HepG2 (cell line): ENCODE data around the gene CDK6. TPM values are rescaled to one million over a fixed set of nuclear protein-coding genes. Genes with fewer than 3 reads are reported as not detected.
A peak's percentile ranks its signal among the peaks of the same experiment; 100 is the strongest.

Experiments
- ATAC-seq: fragments of 200-7000 bp; cut with Tn5 transposase; 3 replicates; pipeline ENCODE4 v1.9.1; 2020; ENCODE audit warnings: mild to moderate bottlenecking, moderate library complexity
- BruUV-seq: library from RNA; stranded (reverse); fragments of 400-500 nt; replicated peaks from 2 replicates; lab custom pipeline; 2021; lab: Mats Ljungman, UMichigan
- CTCF ChIA-PET: fragments of 300-600 bp; formaldehyde crosslinking; extraction: SDS; loops from one replicate; lab custom pipeline; 2021; ENCODE audit warnings: low total read pairs, inconsistent platforms, low intra/inter-chr PET ratio; lab: Yijun Ruan, JAX
- POLR2A ChIA-PET: fragments of 350-600 bp; sonication (Branson Sonifier 250); formaldehyde crosslinking; loops from one replicate; lab custom pipeline; 2020; ENCODE audit warnings: antibody characterized with exemption, inconsistent platforms; lab: Yijun Ruan, JAX
- DNase-seq: peaks from one replicate; pipeline ENCODE4 v3.0.0-alpha.2; 2015; ENCODE audit warnings: low spot score
- FAIRE-seq: peaks from 3 replicates; lab custom pipeline; 2011; peaks lifted over from hg19 to GRCh38; lab: Jason Lieb, UNC
- H2AFZ ChIP-seq: one replicate; pipeline ENCODE4 v1.6.1; 2011; ENCODE audit warnings: low read length, inconsistent platforms
- H3K27ac ChIP-seq: fragments of 300-600 bp; 3 replicates; pipeline ENCODE4 v1.8.0; 2011; ENCODE audit warnings: mixed run types, mild to moderate bottlenecking, mixed read lengths, low read length, inconsistent platforms; ENCODE audit not compliant: insufficient read depth; ENCODE audit errors: extremely low read length
- H3K27me3 ChIP-seq, 2 experiments: fragments of 200-600 bp in 1 of 2; 2 replicates in 1 of 2; 3 replicates in 1 of 2; pipeline versions ENCODE4 v1.6.0 to v1.8.0; 2011; ENCODE audit warnings: low read length in 2 of 2, mild to moderate bottlenecking in 2 of 2, moderate library complexity in 2 of 2, inconsistent platforms in 1 of 2; ENCODE audit not compliant: insufficient read depth in 2 of 2, control insufficient read depth in 1 of 2
- H3K36me3 ChIP-seq, 2 experiments: fragments of 200-600 bp in 1 of 2; replicated peaks in 1 of 2; 2 replicates in 1 of 2; 3 replicates in 1 of 2; pipeline versions ENCODE4 v1.5.1 to v1.8.0; 2011; ENCODE audit warnings: low read length in 2 of 2, inconsistent platforms in 1 of 2; ENCODE audit not compliant: insufficient read depth in 2 of 2, control insufficient read depth in 1 of 2
- H3K4me1 ChIP-seq: 2 replicates; pipeline ENCODE4 v1.5.1; 2012; ENCODE audit warnings: low read length, inconsistent platforms; ENCODE audit not compliant: insufficient read depth
- H3K4me2 ChIP-seq: 2 replicates; pipeline ENCODE4 v1.6.0; 2011; ENCODE audit warnings: low read depth, low read length, inconsistent platforms
- H3K4me3 ChIP-seq, 3 experiments: fragments of 200-600 bp in 1 of 3; sonication (generic), shearing (Covaris generic) in 1 of 3; replicated peaks in 1 of 3; 2 replicates each; pipeline ENCODE4 v1.5.1; 2011 to 2016; ENCODE audit warnings: low read length in 3 of 3, inconsistent platforms in 2 of 3, low read depth in 2 of 3, mild to moderate bottlenecking in 2 of 3, control low read depth in 1 of 3, mixed read lengths in 1 of 3; ENCODE audit not compliant: insufficient read depth in 1 of 3
- H3K79me2 ChIP-seq: one replicate; pipeline ENCODE4 v1.6.1; 2011; ENCODE audit warnings: low read length, inconsistent platforms; ENCODE audit not compliant: insufficient read depth
- H3K9ac ChIP-seq: 2 replicates; pipeline ENCODE4 v1.6.0; 2011; ENCODE audit warnings: mild to moderate bottlenecking, low read depth, low read length, inconsistent platforms; ENCODE audit not compliant: insufficient read depth
- H3K9me3 ChIP-seq: 2 replicates; pipeline ENCODE4 v1.5.1; 2012; ENCODE audit warnings: mild to moderate bottlenecking, low read length
- H4K20me1 ChIP-seq: 2 replicates; pipeline ENCODE4 v1.6.0; 2011; ENCODE audit warnings: inconsistent platforms, mild to moderate bottlenecking, low read length, moderate library complexity; ENCODE audit not compliant: insufficient read depth
- DNMT3B ChIP-seq: conservative IDR thresholded peaks from 2 replicates; pipeline ENCODE4 v1.6.1; 2016; ENCODE audit warnings: missing biosample characterization, control low read depth
- IRF1 ChIP-seq: sonication (generic); formaldehyde crosslinking; IDR thresholded peaks from 2 replicates; pipeline ENCODE4 v1.4.0; 2020; ENCODE audit warnings: low read depth, mild to moderate bottlenecking, missing genetic modification reagents
- MAFF ChIP-seq: IDR thresholded peaks from 2 replicates; pipeline ENCODE4 v1.6.1; 2011; ENCODE audit warnings: low read depth, low read length, improper control_type of control experiment
- MAFK ChIP-seq, 2 experiments: IDR thresholded peaks in 1 of 2; conservative IDR thresholded peaks in 1 of 2; 2 replicates each; pipeline ENCODE4 v1.6.1; 2011; ENCODE audit warnings: improper control_type of control experiment in 2 of 2, low read length in 2 of 2
- NKX3-1 ChIP-seq: sonication (generic); formaldehyde crosslinking; IDR thresholded peaks from 2 replicates; pipeline ENCODE4 v1.5.0; 2020; ENCODE audit warnings: missing genetic modification reagents
- NR0B2 ChIP-seq: sonication (generic); formaldehyde crosslinking; IDR thresholded peaks from 2 replicates; pipeline ENCODE4 v1.4.0; 2020; ENCODE audit warnings: mild to moderate bottlenecking, missing genetic modification reagents
- ZNF10 ChIP-seq: sonication (generic); formaldehyde crosslinking; IDR thresholded peaks from 2 replicates; pipeline ENCODE4 v1.4.0; 2020; ENCODE audit warnings: mild to moderate bottlenecking, low read depth, missing genetic modification reagents, borderline replicate concordance
- ZNF333 ChIP-seq: sonication (generic); formaldehyde crosslinking; IDR thresholded peaks from 2 replicates; pipeline ENCODE4 v1.4.0; 2020; ENCODE audit warnings: mild to moderate bottlenecking, missing genetic modification reagents, borderline replicate concordance
- WGBS: methylation state at CpG from one replicate; pipeline ENCODE4 v1.1.6; 2017; ENCODE audit warnings: low lambda C conversion rate; 5-methylcytosine and 5-hydroxymethylcytosine counted together
- in situ Hi-C: cut with HindIII; loops from 2 replicates; pipeline ENCODE4 v1.10.0; 2017; ENCODE audit warnings: low pct_unique_long_range_greater_than_20kb; ENCODE audit not compliant: extremely low pct_ligation_motif_present
- intact Hi-C: fragments of 100-400 bp; cut with micrococcal nuclease; formaldehyde crosslinking; loops from one replicate; pipeline ENCODE4 v1.10.0; 2022; ENCODE audit not compliant: unreplicated experiment
- polyA plus RNA-seq, 8 experiments: library from polyadenylated mRNA; depleted of rRNA in 3 of 8; stranded (reverse) in 7 of 8; unstranded in 1 of 8; fragments of >200 nt; fragmentation: Illumina TruSeq in 4 of 8; extraction: Trizol in 4 of 8; gene quantifications; 2 replicates each; pipeline versions ENCODE4 v1.2.1 to v1.2.3, GENCODE V29; 2011 to 2016; ENCODE audit warnings: low read depth in 4 of 8, missing spikeins in 1 of 8, mixed read lengths in 1 of 8; ENCODE audit not compliant: insufficient read depth in 1 of 8
- total RNA-seq, 5 experiments: library from RNA; depleted of rRNA; stranded (reverse); fragments of >200 nt; fragmentation: Illumina TruSeq; extraction: Trizol; gene quantifications; 2 replicates each; pipeline ENCODE4 v1.2.3, GENCODE V29; 2016; ENCODE audit warnings: low read depth in 1 of 5

The CDK6 gene
- total and polyA plus RNA-seq, 2 of the 13 experiments (the other 11 are each of a cell fraction or from before 2014, with no cell fraction given), result 34.6 to 90.8 TPM

GRCh38 chr7:92627956-92628355 lies 208.4 kb downstream of the CDK6 start:
- in situ Hi-C loops (loop anchor here (10.0 kb wide), 1 partner anchor 427 kb away; no protein-coding TSS in a partner anchor), intact Hi-C loops (no loop called here)
- TF ChIP-seq NKX3-1 (CRISPR knock-in tag) (no peak), IRF1 (CRISPR knock-in tag) (no peak), NR0B2 (CRISPR knock-in tag) (no peak), MAFF (peak; percentile 37; the same call in 1 of the 2 replicates), ZNF333 (CRISPR knock-in tag) (no peak), MAFK (conservative IDR thresholded peaks at IDR 0.05 in 1 of 2, IDR thresholded peaks at IDR 0.05 in 1 of 2; ENCODE audit: low read length in 2 of 2) (peak in 1 of 2 experiments; percentile 54; a peak in 2 of 4 replicates), ZNF10 (no peak), DNMT3B (CRISPR knock-in tag) (no peak)
- H3K36me3 ChIP-seq, result peaks cover 4 to 53% of the 10 kb centered on the region in 2 experiments
- 98% methylated on average over 4 of the region's 4 CpGs for WGBS
- peaks cover 8% of the 10 kb centered on the region for H3K79me2 ChIP-seq
- ATAC-seq, result no peak
- peaks cover 2% of the 10 kb centered on the region for H3K4me1 ChIP-seq
- H3K4me3 ChIP-seq, result no peak overlapping the region
- H3K9ac ChIP-seq, result no peak overlapping the region
- no peaks in the 10 kb centered on the region for H3K27me3 ChIP-seq
- no peak overlapping the region for H3K4me2 ChIP-seq
- H3K9me3 ChIP-seq, result no peaks in the 10 kb centered on the region
- no TSS peak for BruUV-seq
- POLR2A ChIA-PET, result no interaction called here
- no peak overlapping the region for H2AFZ ChIP-seq
- no peaks in the 10 kb centered on the region for H4K20me1 ChIP-seq
- DNase-seq, result no peak
- FAIRE-seq, result no peak
- CTCF ChIA-PET, result no interaction called here
- no peak overlapping the region for H3K27ac ChIP-seq
